HS-27A (cell line): ENCODE measurements around the gene DEAF1.

Source experiments
- DNase-seq: peaks from one replicate; pipeline ENCODE4 v3.0.0-alpha.2; 2012; ENCODE audit warnings: low read depth, missing footprints

Gene DEAF1

GRCh38 chr11:624705-625635 lies 70.1 kb downstream of the DEAF1 start, which contains the start of gene CDHR5:
CDHR5 (minus strand) TSS chr11:624955; CDS start chr11:624902, 53 bp downstream.
- no peak for DNase-seq

- peak; percentile 20 for DNase-seq
Observed at GRCh38 chr11:623999-624704, 70.9 kb downstream of the DEAF1 start.

GRCh38 chr11:623349-623869 lies 71.6 kb downstream of the DEAF1 start:
- DNase-seq: no peak

- DNase-seq: no peak
Observed at GRCh38 chr11:621838-622237, 73.2 kb downstream of the DEAF1 start.

- DNase-seq: no peak
Observed at GRCh38 chr11:620935-621814, 73.8 kb downstream of the DEAF1 start.

GRCh38 chr11:620201-620600 lies 74.8 kb downstream of the DEAF1 start:
- DNase-seq: no peak

- DNase-seq: no peak
Observed at GRCh38 chr11:619628-620050, 75.4 kb downstream of the DEAF1 start.

- DNase-seq: no peak
Observed at GRCh38 chr11:618856-619627, 76.0 kb downstream of the DEAF1 start.

GRCh38 chr11:617912-618682 lies 76.9 kb downstream of the DEAF1 start:
- no peak for DNase-seq

- DNase-seq: no peak
Observed at GRCh38 chr11:617199-617911, 77.7 kb downstream of the DEAF1 start.

- DNase-seq: no peak
Observed at GRCh38 chr11:616320-617198, 78.5 kb downstream of the DEAF1 start.

- peak; percentile 39 for DNase-seq
Observed at GRCh38 chr11:615504-616319, 79.3 kb downstream of the DEAF1 start, which contains the start of gene IRF7. IRF7 (minus strand) TSS chr11:615950; CDS start chr11:615364, 586 bp downstream.

GRCh38 chr11:614623-615503 lies 80.2 kb downstream of the DEAF1 start:
- DNase-seq: no peak

GRCh38 chr11:614021-614622 lies 80.9 kb downstream of the DEAF1 start:
- no peak for DNase-seq

- no peak for DNase-seq
Observed at GRCh38 chr11:613369-613968, 81.6 kb downstream of the DEAF1 start.

- no peak for DNase-seq
Observed at GRCh38 chr11:612961-613300, 82.1 kb downstream of the DEAF1 start.
